Activated CD8-positive, alpha-beta memory T cell treated with anti-CD3 and anti-CD28 coated beads, Interleukin-2, amount 50 U/mL, for 4 hours (primary cell): Measurements from ENCODE around the gene CHRM2.

Experiments used
- DNase-seq: peaks from one replicate; pipeline ENCODE4 v3.0.0-alpha.2; 2020

CHRM2 gene

GRCh38 chr7:136897676-136898075 lies 29.2 kb downstream of the CHRM2 start:
- no peak for DNase-seq

- DNase-seq = no peak
Observed at GRCh38 chr7:136900005-136900404, 31.6 kb downstream of the CHRM2 start.

GRCh38 chr7:136910771-136911170 lies 42.3 kb downstream of the CHRM2 start:
- no peak for DNase-seq

GRCh38 chr7:136911344-136911743 lies 42.9 kb downstream of the CHRM2 start:
- no peak for DNase-seq

- no peak for DNase-seq
Observed at GRCh38 chr7:136912339-136912738, 43.9 kb downstream of the CHRM2 start.

GRCh38 chr7:136914016-136914415 lies 45.6 kb downstream of the CHRM2 start:
- no peak for DNase-seq

GRCh38 chr7:136919820-136920219 lies 51.4 kb downstream of the CHRM2 start:
- DNase-seq = no peak

- no peak for DNase-seq
Observed at GRCh38 chr7:136923111-136923667, 54.7 kb downstream of the CHRM2 start.

GRCh38 chr7:136925044-136925443 lies 56.6 kb downstream of the CHRM2 start:
- no peak for DNase-seq

GRCh38 chr7:136925556-136925955 lies 57.1 kb downstream of the CHRM2 start:
- DNase-seq = no peak

- no peak for DNase-seq
Observed at GRCh38 chr7:136931169-136931867, 62.9 kb downstream of the CHRM2 start.

GRCh38 chr7:136937436-136937835 lies 69.0 kb downstream of the CHRM2 start:
- no peak for DNase-seq

- no peak for DNase-seq
Observed at GRCh38 chr7:136938476-136938875, 70.0 kb downstream of the CHRM2 start.

GRCh38 chr7:136940122-136940521 lies 71.7 kb downstream of the CHRM2 start:
- DNase-seq = no peak

- DNase-seq = no peak
Observed at GRCh38 chr7:136940917-136941316, 72.5 kb downstream of the CHRM2 start.

- no peak for DNase-seq
Observed at GRCh38 chr7:136941816-136942215, 73.4 kb downstream of the CHRM2 start.

- no peak for DNase-seq
Observed at GRCh38 chr7:136942401-136942800, 73.9 kb downstream of the CHRM2 start.

- DNase-seq = no peak
Observed at GRCh38 chr7:136942994-136943393, 74.5 kb downstream of the CHRM2 start.

GRCh38 chr7:136947347-136947746 lies 78.9 kb downstream of the CHRM2 start:
- no peak for DNase-seq

GRCh38 chr7:136950331-136950730 lies 81.9 kb downstream of the CHRM2 start:
- DNase-seq = no peak

GRCh38 chr7:136953386-136953785 lies 84.9 kb downstream of the CHRM2 start:
- DNase-seq = no peak

GRCh38 chr7:136956232-136956631 lies 87.8 kb downstream of the CHRM2 start:
- DNase-seq = no peak

- no peak for DNase-seq
Observed at GRCh38 chr7:136956671-136957070, 88.2 kb downstream of the CHRM2 start.

GRCh38 chr7:136957391-136957790 lies 88.9 kb downstream of the CHRM2 start:
- no peak for DNase-seq

- DNase-seq = no peak
Observed at GRCh38 chr7:136958016-136958415, 89.6 kb downstream of the CHRM2 start.
